WTC11 (cell line): ENCODE data around the gene AMPD3. TPM values are rescaled to one million over a fixed set of nuclear protein-coding genes. Genes with fewer than 3 reads are reported as not detected.

Experiments used
- ATAC-seq: fragments of 200-7000 bp; cut with Tn5 transposase; 2 replicates; pipeline ENCODE4 v1.10.0; 2021; ENCODE audit warnings: mild to moderate bottlenecking, moderate library complexity
- CTCF ChIA-PET: fragments of 300-600 bp; sonication (Branson Sonifier 250); formaldehyde crosslinking; loops from one replicate; lab custom pipeline; 2021; ENCODE audit warnings: antibody characterized with exemption; lab: Charles Lee
- POLR2A ChIA-PET: fragments of 350-600 bp; sonication (Branson Sonifier 250); formaldehyde crosslinking; loops from one replicate; lab custom pipeline; 2021; ENCODE audit warnings: antibody characterized with exemption; lab: Charles Lee
- DNase-seq: peaks from one replicate; pipeline ENCODE4 v3.0.0; 2021; ENCODE audit warnings: low spot score
- H3K27ac Mint-ChIP-seq: 2 replicates; pipeline ENCODE4 v1.8.0; 2021; ENCODE audit warnings: mixed read lengths
- H3K27me3 Mint-ChIP-seq: 2 replicates; pipeline ENCODE4 v1.8.0; 2021; ENCODE audit warnings: low read depth, mild to moderate bottlenecking, moderate library complexity, mixed read lengths
- H3K36me3 Mint-ChIP-seq: 2 replicates; pipeline ENCODE4 v1.8.0; 2021; ENCODE audit warnings: mixed read lengths
- H3K4me1 Mint-ChIP-seq: 2 replicates; pipeline ENCODE4 v1.8.0; 2022; ENCODE audit warnings: mixed read lengths
- H3K4me3 Mint-ChIP-seq: 2 replicates; pipeline ENCODE4 v1.8.0; 2021; ENCODE audit warnings: mild to moderate bottlenecking, moderate library complexity, mixed read lengths
- H3K9me3 Mint-ChIP-seq: 2 replicates; pipeline ENCODE4 v1.8.0; 2021; ENCODE audit warnings: mixed read lengths
- ATF6 ChIP-seq: sonication (generic); formaldehyde crosslinking; IDR thresholded peaks from 2 replicates; pipeline ENCODE4 v1.8.1; 2023; ENCODE audit warnings: mild to moderate bottlenecking, missing genetic modification reagents
- ELF4 ChIP-seq: sonication (generic); formaldehyde crosslinking; IDR thresholded peaks from 2 replicates; pipeline ENCODE4 v1.8.1; 2022; ENCODE audit warnings: low read depth, mild to moderate bottlenecking, moderate library complexity, missing genetic modification reagents
- EMX1 ChIP-seq: fragments of 250-450 bp; sonication (Bioruptor Pico); IDR thresholded peaks from 2 replicates; pipeline ENCODE4 v1.8.0; 2021; ENCODE audit warnings: mild to moderate bottlenecking
- ETV6 ChIP-seq: sonication (generic); formaldehyde crosslinking; IDR thresholded peaks from 2 replicates; pipeline ENCODE4 v1.8.1; 2022; ENCODE audit warnings: mild to moderate bottlenecking, missing genetic modification reagents
- FOXJ3 ChIP-seq: sonication (generic); formaldehyde crosslinking; IDR thresholded peaks from 2 replicates; pipeline ENCODE4 v1.9.0; 2021; ENCODE audit warnings: missing genetic modification reagents, mild to moderate bottlenecking, borderline replicate concordance
- FOXK1 ChIP-seq: sonication (generic); formaldehyde crosslinking; IDR thresholded peaks from 2 replicates; pipeline ENCODE4 v1.8.0; 2022; ENCODE audit warnings: mild to moderate bottlenecking, moderate library complexity, missing genetic modification reagents
- IRF1 ChIP-seq: sonication (generic); formaldehyde crosslinking; IDR thresholded peaks from 2 replicates; pipeline ENCODE4 v1.8.0; 2023; ENCODE audit warnings: missing genetic modification reagents
- IRF2 ChIP-seq: sonication (generic); formaldehyde crosslinking; IDR thresholded peaks from 2 replicates; pipeline ENCODE4 v1.8.0; 2022; ENCODE audit warnings: low read depth, missing genetic modification reagents, borderline replicate concordance
- MXD4 ChIP-seq: fragments of 250-450 bp; sonication (Bioruptor Pico); IDR thresholded peaks from 2 replicates; pipeline ENCODE4 v1.8.0; 2021; ENCODE audit warnings: mild to moderate bottlenecking, moderate library complexity, borderline replicate concordance
- NFE2L1 ChIP-seq: sonication (generic); formaldehyde crosslinking; IDR thresholded peaks from 2 replicates; pipeline ENCODE4 v1.8.1; 2023; ENCODE audit warnings: missing genetic modification reagents
- TCF7 ChIP-seq: sonication (generic); formaldehyde crosslinking; IDR thresholded peaks from 2 replicates; pipeline ENCODE4 v1.8.0; 2022; ENCODE audit warnings: mild to moderate bottlenecking, low read depth, missing genetic modification reagents, moderate library complexity
- TEAD1 ChIP-seq: sonication (generic); formaldehyde crosslinking; IDR thresholded peaks from 2 replicates; pipeline ENCODE4 v1.8.0; 2022; ENCODE audit warnings: mild to moderate bottlenecking, missing genetic modification reagents
- TP53 ChIP-seq: sonication (generic); formaldehyde crosslinking; IDR thresholded peaks from 2 replicates; pipeline ENCODE4 v1.8.1; 2023; ENCODE audit warnings: mild to moderate bottlenecking, missing genetic modification reagents
- ZNF263 ChIP-seq: sonication (generic); formaldehyde crosslinking; IDR thresholded peaks from 2 replicates; pipeline ENCODE4 v1.8.1; 2022; ENCODE audit warnings: low read depth, mild to moderate bottlenecking, moderate library complexity, missing genetic modification reagents
- ZNF281 ChIP-seq: sonication (generic); formaldehyde crosslinking; IDR thresholded peaks from 2 replicates; pipeline ENCODE4 v1.8.0; 2023; ENCODE audit warnings: mild to moderate bottlenecking, missing genetic modification reagents
- ZNF396 ChIP-seq: fragments of 250-450 bp; sonication (Bioruptor Pico); IDR thresholded peaks from 2 replicates; pipeline ENCODE4 v1.8.0; 2021; ENCODE audit warnings: mild to moderate bottlenecking, moderate library complexity, borderline replicate concordance
- total RNA-seq: library from RNA; stranded (reverse); gene quantifications from 3 replicates; pipeline ENCODE4 v1.2.3, GENCODE V29; 2021
- TF ChIP-seq, protein P1 (sequence below): fragments of 200-600 bp; IDR thresholded peaks from 2 replicates; pipeline ENCODE4 v1.8.0; 2022; ENCODE audit warnings: antibody characterized with exemption
- TF ChIP-seq, protein P2 (sequence below): sonication (generic); formaldehyde crosslinking; conservative IDR thresholded peaks from 2 replicates; pipeline ENCODE4 v1.8.1; 2022; ENCODE audit warnings: mild to moderate bottlenecking, missing genetic modification reagents
- TF ChIP-seq, protein P3 (sequence below): sonication (generic); formaldehyde crosslinking; IDR thresholded peaks from 2 replicates; pipeline ENCODE4 v1.8.0; 2022; ENCODE audit warnings: mild to moderate bottlenecking, missing genetic modification reagents
- TF ChIP-seq, protein P4 (sequence below): fragments of 250-450 bp; sonication (Bioruptor Pico); IDR thresholded peaks from 2 replicates; pipeline ENCODE4 v1.9.0; 2021; ENCODE audit warnings: mild to moderate bottlenecking

AMPD3 gene
- total RNA-seq, 1 experiment from 2014 or later = 6.4 TPM

GRCh38 chr11:10538924-10539323, 83.9 kb downstream of the AMPD3 start:
- peaks cover 12% of the 10 kb centered on the region for H3K27me3 Mint-ChIP-seq
- H3K4me3 Mint-ChIP-seq = no peak overlapping the region
- ChIA-PET POLR2A (no interaction called here), CTCF (no interaction called here)
- H3K9me3 Mint-ChIP-seq = no peaks in the 10 kb centered on the region
- no peak for ATAC-seq
- H3K27ac Mint-ChIP-seq = no peak overlapping the region
- H3K36me3 Mint-ChIP-seq = no peaks in the 10 kb centered on the region
- H3K4me1 Mint-ChIP-seq = peaks cover 15% of the 10 kb centered on the region
- TF ChIP-seq ZNF396 (no peak), NFE2L1 (CRISPR knock-in tag) (no peak), TEAD1 (CRISPR knock-in tag) (no peak), FOXJ3 (CRISPR knock-in tag) (no peak), IRF2 (CRISPR knock-in tag) (no peak), MXD4 (CRISPR knock-in tag) (no peak), ATF6 (CRISPR knock-in tag) (no peak), ZNF263 (CRISPR knock-in tag) (no peak), ETV6 (CRISPR knock-in tag) (no peak), TCF7 (CRISPR knock-in tag) (no peak), IRF1 (CRISPR knock-in tag) (no peak), EMX1 (CRISPR knock-in tag) (no peak), FOXK1 (CRISPR knock-in tag) (no peak), TP53 (no peak), ZNF281 (CRISPR knock-in tag) (no peak)
- TF ChIP-seq, protein P1, sequence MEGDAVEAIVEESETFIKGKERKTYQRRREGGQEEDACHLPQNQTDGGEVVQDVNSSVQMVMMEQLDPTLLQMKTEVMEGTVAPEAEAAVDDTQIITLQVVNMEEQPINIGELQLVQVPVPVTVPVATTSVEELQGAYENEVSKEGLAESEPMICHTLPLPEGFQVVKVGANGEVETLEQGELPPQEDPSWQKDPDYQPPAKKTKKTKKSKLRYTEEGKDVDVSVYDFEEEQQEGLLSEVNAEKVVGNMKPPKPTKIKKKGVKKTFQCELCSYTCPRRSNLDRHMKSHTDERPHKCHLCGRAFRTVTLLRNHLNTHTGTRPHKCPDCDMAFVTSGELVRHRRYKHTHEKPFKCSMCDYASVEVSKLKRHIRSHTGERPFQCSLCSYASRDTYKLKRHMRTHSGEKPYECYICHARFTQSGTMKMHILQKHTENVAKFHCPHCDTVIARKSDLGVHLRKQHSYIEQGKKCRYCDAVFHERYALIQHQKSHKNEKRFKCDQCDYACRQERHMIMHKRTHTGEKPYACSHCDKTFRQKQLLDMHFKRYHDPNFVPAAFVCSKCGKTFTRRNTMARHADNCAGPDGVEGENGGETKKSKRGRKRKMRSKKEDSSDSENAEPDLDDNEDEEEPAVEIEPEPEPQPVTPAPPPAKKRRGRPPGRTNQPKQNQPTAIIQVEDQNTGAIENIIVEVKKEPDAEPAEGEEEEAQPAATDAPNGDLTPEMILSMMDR = no peak
- TF ChIP-seq, protein P2, sequence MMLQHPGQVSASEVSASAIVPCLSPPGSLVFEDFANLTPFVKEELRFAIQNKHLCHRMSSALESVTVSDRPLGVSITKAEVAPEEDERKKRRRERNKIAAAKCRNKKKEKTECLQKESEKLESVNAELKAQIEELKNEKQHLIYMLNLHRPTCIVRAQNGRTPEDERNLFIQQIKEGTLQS (CRISPR knock-in tag) = no peak
- DNase-seq = no peak

DNA sequence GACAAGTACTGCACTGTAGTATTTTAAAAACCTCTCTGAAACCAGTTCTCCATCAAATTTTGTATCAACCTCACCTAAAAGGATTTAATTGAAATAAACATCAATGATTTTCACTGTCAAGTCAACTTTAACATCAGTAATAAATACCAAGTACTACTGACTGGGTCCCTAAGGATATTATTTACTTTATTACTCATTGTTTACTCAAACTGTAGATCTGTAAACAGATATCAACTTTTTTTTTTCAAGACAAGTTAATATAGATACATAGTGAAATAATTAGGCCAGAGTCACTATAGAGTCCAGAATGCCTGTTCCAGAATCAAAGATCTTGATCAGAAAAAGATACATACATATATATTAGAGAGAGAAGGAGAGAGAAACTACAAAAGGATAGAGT, 84.3 kb downstream of the AMPD3 start:
- no peaks in the 10 kb centered on the region for H3K9me3 Mint-ChIP-seq
- peaks cover 15% of the 10 kb centered on the region for H3K4me1 Mint-ChIP-seq
- H3K36me3 Mint-ChIP-seq = no peaks in the 10 kb centered on the region
- ATAC-seq (no peak), DNase-seq (no peak)
- H3K27ac Mint-ChIP-seq = no peak overlapping the region
- ChIA-PET POLR2A (no interaction called here), CTCF (interaction anchor here (1.8 kb wide), 1 partner anchor 19 kb away, joined by 9 read pairs; no protein-coding TSS in a partner anchor)
- H3K27me3 Mint-ChIP-seq = peaks cover 12% of the 10 kb centered on the region
- peak overlapping the region; percentile 87 for H3K4me3 Mint-ChIP-seq
- TF ChIP-seq ELF4 (CRISPR knock-in tag) (no peak), IRF1 (CRISPR knock-in tag) (no peak)
- TF ChIP-seq, protein P3, sequence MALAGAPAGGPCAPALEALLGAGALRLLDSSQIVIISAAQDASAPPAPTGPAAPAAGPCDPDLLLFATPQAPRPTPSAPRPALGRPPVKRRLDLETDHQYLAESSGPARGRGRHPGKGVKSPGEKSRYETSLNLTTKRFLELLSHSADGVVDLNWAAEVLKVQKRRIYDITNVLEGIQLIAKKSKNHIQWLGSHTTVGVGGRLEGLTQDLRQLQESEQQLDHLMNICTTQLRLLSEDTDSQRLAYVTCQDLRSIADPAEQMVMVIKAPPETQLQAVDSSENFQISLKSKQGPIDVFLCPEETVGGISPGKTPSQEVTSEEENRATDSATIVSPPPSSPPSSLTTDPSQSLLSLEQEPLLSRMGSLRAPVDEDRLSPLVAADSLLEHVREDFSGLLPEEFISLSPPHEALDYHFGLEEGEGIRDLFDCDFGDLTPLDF (CRISPR knock-in tag) = no peak
- TF ChIP-seq, protein P4, sequence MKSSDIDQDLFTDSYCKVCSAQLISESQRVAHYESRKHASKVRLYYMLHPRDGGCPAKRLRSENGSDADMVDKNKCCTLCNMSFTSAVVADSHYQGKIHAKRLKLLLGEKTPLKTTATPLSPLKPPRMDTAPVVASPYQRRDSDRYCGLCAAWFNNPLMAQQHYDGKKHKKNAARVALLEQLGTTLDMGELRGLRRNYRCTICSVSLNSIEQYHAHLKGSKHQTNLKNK = no peak
- TF ChIP-seq, all 79 proteins: peak for 0
